OCI-LY7 (cell line): ENCODE results near the gene UBA6. TPM values are rescaled to one million over a fixed set of nuclear protein-coding genes. Genes with fewer than 3 reads are reported as not detected.

Experiments
- BruUV-seq: library from RNA; stranded (reverse); fragments of 400-500 nt; replicated peaks from 2 replicates; lab custom pipeline; 2021; lab: Mats Ljungman, UMichigan
- CTCF ChIA-PET: fragments of 300-600 bp; sonication (Branson Sonifier 250); formaldehyde crosslinking; loops from one replicate; lab custom pipeline; 2022; ENCODE audit warnings: antibody characterized with exemption; ENCODE audit not compliant: unreplicated experiment; lab: Charles Lee
- POLR2A ChIA-PET: fragments of 300-600 bp; sonication (Branson Sonifier 250); formaldehyde crosslinking; loops from one replicate; lab custom pipeline; 2022; ENCODE audit warnings: antibody characterized with exemption; lab: Charles Lee
- DNase-seq: peaks from one replicate; pipeline ENCODE4 v3.0.0-alpha.2; 2015; ENCODE audit warnings: low spot score
- H2AFZ ChIP-seq: fragments of 200-600 bp; sonication (generic), shearing (Covaris generic); 2 replicates; pipeline ENCODE4 v1.6.1; 2014; ENCODE audit warnings: mild to moderate bottlenecking, antibody characterized with exemption, low read length, moderate library complexity
- H3K27ac ChIP-seq: fragments of 200-600 bp; sonication (generic); 2 replicates; pipeline ENCODE4 v1.5.1; 2014; ENCODE audit warnings: mixed run types, low read depth, mild to moderate bottlenecking, moderate library complexity, low read length, inconsistent platforms; ENCODE audit not compliant: poor library complexity, severe bottlenecking
- H3K36me3 ChIP-seq: fragments of 200-600 bp; sonication (generic); 2 replicates; pipeline ENCODE4 v1.6.1; 2014; ENCODE audit warnings: mild to moderate bottlenecking, antibody characterized with exemption, low read length, moderate library complexity, mixed read lengths; ENCODE audit not compliant: insufficient read depth
- H3K4me1 ChIP-seq: fragments of 200-600 bp; sonication (generic); 2 replicates; pipeline ENCODE4 v1.5.1; 2014; ENCODE audit warnings: mild to moderate bottlenecking, low read length; ENCODE audit not compliant: insufficient read depth, poor library complexity, severe bottlenecking
- H3K4me2 ChIP-seq: fragments of 200-600 bp; sonication (generic); 2 replicates; pipeline ENCODE4 v1.6.1; 2014; ENCODE audit warnings: mild to moderate bottlenecking, low read length
- H3K4me3 ChIP-seq: fragments of 200-600 bp; sonication (generic); 2 replicates; pipeline ENCODE4 v1.5.1; 2014; ENCODE audit warnings: mild to moderate bottlenecking, low read depth, low read length; ENCODE audit not compliant: poor library complexity, severe bottlenecking
- H3K79me2 ChIP-seq: fragments of 200-600 bp; sonication (generic); 2 replicates; pipeline ENCODE4 v1.6.1; 2016; ENCODE audit warnings: low read depth, mild to moderate bottlenecking, low read length, moderate library complexity, mixed read lengths; ENCODE audit not compliant: insufficient read depth
- H3K9me2 ChIP-seq: fragments of 200-600 bp; sonication (generic); 2 replicates; pipeline ENCODE4 v1.6.1; 2016; ENCODE audit warnings: mild to moderate bottlenecking, low read length, mixed read lengths; ENCODE audit not compliant: insufficient read depth
- H3K9me3 ChIP-seq: fragments of 200-600 bp; sonication (generic); 2 replicates; pipeline ENCODE4 v1.6.1; 2014; ENCODE audit warnings: mild to moderate bottlenecking, mixed run types, low read length, mixed read lengths
- H4K20me1 ChIP-seq: fragments of 200-600 bp; sonication (generic); 2 replicates; pipeline ENCODE4 v1.6.1; 2014; ENCODE audit warnings: mild to moderate bottlenecking, antibody characterized with exemption, low read length, moderate library complexity, mixed read lengths; ENCODE audit not compliant: insufficient read depth
- EZH2phosphoT487 ChIP-seq: fragments of 200-600 bp; sonication (generic); IDR thresholded peaks from 2 replicates; pipeline ENCODE4 v1.6.1; 2018; ENCODE audit warnings: low read depth, borderline replicate concordance, mild to moderate bottlenecking, mixed run types, antibody characterized with exemption, low read length, moderate library complexity, mixed read lengths
- intact Hi-C: fragments of 100-400 bp; cut with micrococcal nuclease; formaldehyde crosslinking; loops from one replicate; pipeline ENCODE4 v1.10.0; 2022; ENCODE audit not compliant: unreplicated experiment
- total RNA-seq, 2 experiments: library from RNA; depleted of rRNA in 1 of 2; stranded (reverse); fragments of >200 nt in 1 of 2; shearing (Covaris generic) in 1 of 2; gene quantifications; 2 replicates each; pipeline ENCODE4 v1.2.3, GENCODE V29; 2014 to 2022
- TF ChIP-seq, protein P1 (sequence below): fragments of 200-600 bp; sonication (generic); conservative IDR thresholded peaks from 2 replicates; pipeline ENCODE4 v1.5.1; 2014; ENCODE audit warnings: mild to moderate bottlenecking, antibody characterized with exemption, low read length, moderate library complexity, mixed read lengths

The UBA6 gene
- total RNA-seq, 2 experiments from 2014 or later, result 40.6 to 92.4 TPM

DNA sequence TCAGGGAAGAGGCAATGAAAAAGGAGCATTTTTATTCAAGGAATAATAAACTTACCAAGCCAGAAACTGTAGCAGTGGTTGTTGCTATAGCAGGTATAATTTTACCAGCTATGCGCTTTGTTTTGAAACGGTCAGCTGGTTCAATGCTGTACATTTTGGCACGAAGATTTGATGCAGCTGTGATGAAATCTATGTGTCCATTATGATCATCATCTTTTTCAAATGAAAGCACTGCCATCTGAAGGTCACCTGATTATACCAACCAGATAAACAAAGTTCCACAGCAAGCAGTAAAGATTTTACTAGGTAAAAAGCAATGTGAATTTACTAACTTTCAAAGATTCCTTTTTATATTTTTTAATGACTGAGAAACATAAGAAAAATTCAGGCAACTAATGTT is 76.0 kb downstream of the UBA6 start:
- Histone ChIP-seq H3K9me2 (no peaks in the 10 kb centered on the region), H3K27ac (no peak overlapping the region), H3K36me3 (peaks cover 87% of the 10 kb centered on the region), H3K79me2 (no peaks in the 10 kb centered on the region), H3K4me3 (no peak overlapping the region), H4K20me1 (no peaks in the 10 kb centered on the region), H3K9me3 (no peaks in the 10 kb centered on the region), H3K4me2 (no peak overlapping the region), H3K4me1 (no peaks in the 10 kb centered on the region), H2AFZ (no peak overlapping the region)
- no TSS peak for BruUV-seq
- no peak for DNase-seq
- ChIA-PET CTCF (no interaction called here), POLR2A (interaction anchor here (0.6 to 1.5 kb wide), 3 partner anchors 8 to 70 kb away, joined by 4 to 8 read pairs (median 6); no protein-coding TSS in a partner anchor)
- TF ChIP-seq EZH2phosphoT487, result no peak
- TF ChIP-seq, protein P1, sequence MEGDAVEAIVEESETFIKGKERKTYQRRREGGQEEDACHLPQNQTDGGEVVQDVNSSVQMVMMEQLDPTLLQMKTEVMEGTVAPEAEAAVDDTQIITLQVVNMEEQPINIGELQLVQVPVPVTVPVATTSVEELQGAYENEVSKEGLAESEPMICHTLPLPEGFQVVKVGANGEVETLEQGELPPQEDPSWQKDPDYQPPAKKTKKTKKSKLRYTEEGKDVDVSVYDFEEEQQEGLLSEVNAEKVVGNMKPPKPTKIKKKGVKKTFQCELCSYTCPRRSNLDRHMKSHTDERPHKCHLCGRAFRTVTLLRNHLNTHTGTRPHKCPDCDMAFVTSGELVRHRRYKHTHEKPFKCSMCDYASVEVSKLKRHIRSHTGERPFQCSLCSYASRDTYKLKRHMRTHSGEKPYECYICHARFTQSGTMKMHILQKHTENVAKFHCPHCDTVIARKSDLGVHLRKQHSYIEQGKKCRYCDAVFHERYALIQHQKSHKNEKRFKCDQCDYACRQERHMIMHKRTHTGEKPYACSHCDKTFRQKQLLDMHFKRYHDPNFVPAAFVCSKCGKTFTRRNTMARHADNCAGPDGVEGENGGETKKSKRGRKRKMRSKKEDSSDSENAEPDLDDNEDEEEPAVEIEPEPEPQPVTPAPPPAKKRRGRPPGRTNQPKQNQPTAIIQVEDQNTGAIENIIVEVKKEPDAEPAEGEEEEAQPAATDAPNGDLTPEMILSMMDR, result peak; percentile 29; the same call in 1 of the 2 replicates
- intact Hi-C loops, result no loop called here

DNA sequence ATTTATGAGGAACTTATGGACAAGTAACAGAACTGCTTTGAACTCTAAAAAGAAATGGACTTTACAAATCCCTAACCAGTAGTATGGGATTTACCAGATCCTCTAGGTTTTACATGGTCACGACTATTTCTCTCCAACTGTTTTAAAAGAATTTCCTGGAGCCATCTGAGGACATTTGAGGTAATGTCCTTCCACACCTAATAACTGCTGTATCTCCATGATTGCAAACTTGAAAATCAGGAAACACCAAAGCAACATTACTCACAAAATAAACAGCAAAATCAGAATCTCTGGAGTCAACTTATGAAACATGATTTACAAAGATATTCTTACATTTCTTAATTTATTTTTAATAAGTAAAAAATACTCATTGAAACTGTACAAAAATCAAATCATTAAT is 84.5 kb downstream of the UBA6 start:
- no peaks in the 10 kb centered on the region for H4K20me1 ChIP-seq
- no peak overlapping the region for H3K27ac ChIP-seq
- intact Hi-C loops, result no loop called here
- BruUV-seq, result no TSS peak
- H3K9me2 ChIP-seq, result no peaks in the 10 kb centered on the region
- no peak overlapping the region for H2AFZ ChIP-seq
- CTCF ChIA-PET, result no interaction called here
- H3K9me3 ChIP-seq, result peaks cover 9% of the 10 kb centered on the region; the same call in 1 of the 2 replicates
- peaks cover 78% of the 10 kb centered on the region for H3K36me3 ChIP-seq
- no peak overlapping the region for H3K4me3 ChIP-seq
- DNase-seq, result no peak
- no peak overlapping the region for H3K4me2 ChIP-seq
- H3K4me1 ChIP-seq, result no peaks in the 10 kb centered on the region
- POLR2A ChIA-PET, result interaction anchor here (0.6 to 0.9 kb wide), 2 partner anchors 48 to 60 kb away, joined by 3 to 4 read pairs; no protein-coding TSS in a partner anchor
- no peak for TF ChIP-seq EZH2phosphoT487
- TF ChIP-seq, protein P1, result no peak
- H3K79me2 ChIP-seq, result no peaks in the 10 kb centered on the region

DNA sequence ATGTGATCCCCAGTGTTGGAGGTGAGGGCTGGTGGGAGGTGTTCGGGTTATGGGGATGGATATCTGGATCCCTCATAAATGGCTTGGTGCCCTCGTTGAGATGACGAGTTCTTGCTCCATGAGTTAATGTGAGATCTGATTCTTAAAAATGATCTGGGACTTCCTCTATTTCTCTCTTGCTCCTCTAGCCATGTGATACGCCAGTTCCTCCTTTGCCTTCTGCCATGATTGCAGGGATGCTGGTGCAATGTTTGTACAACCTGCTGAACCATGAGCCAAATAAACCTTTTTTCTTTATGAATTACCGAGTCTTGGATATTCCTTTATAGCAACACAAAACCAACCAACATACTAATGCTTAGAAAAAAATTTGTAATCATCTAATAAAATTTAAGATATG is 85.8 kb downstream of the UBA6 start:
- Histone ChIP-seq H3K4me3 (no peak overlapping the region), H3K9me2 (no peaks in the 10 kb centered on the region), H4K20me1 (no peaks in the 10 kb centered on the region), H3K4me2 (no peak overlapping the region), H3K79me2 (no peaks in the 10 kb centered on the region), H3K36me3 (peaks cover 74% of the 10 kb centered on the region), H3K27ac (no peak overlapping the region), H3K9me3 (peaks cover 19% of the 10 kb centered on the region), H2AFZ (no peak overlapping the region), H3K4me1 (no peaks in the 10 kb centered on the region)
- TF ChIP-seq, protein P1, result no peak
- no peak for TF ChIP-seq EZH2phosphoT487
- BruUV-seq, result no TSS peak
- ChIA-PET POLR2A (no interaction called here), CTCF (no interaction called here)
- DNase-seq, result no peak
- intact Hi-C loops, result loop anchor here (1.0 kb wide), 1 partner anchor 33 kb away; no protein-coding TSS in a partner anchor
